Right forelimb (tissue), 1 donor: ENCODE data around the gene TMEM163.
A peak's percentile ranks its signal among the peaks of the same experiment; 100 is the strongest.

Source experiments
- DNase-seq: peaks from one replicate; pipeline ENCODE4 v3.0.0-alpha.2; 2018

TMEM163 gene

GRCh38 chr2:134690629-134691215 lies 28.1 kb downstream of the TMEM163 start:
- DNase-seq, result no peak

DNA sequence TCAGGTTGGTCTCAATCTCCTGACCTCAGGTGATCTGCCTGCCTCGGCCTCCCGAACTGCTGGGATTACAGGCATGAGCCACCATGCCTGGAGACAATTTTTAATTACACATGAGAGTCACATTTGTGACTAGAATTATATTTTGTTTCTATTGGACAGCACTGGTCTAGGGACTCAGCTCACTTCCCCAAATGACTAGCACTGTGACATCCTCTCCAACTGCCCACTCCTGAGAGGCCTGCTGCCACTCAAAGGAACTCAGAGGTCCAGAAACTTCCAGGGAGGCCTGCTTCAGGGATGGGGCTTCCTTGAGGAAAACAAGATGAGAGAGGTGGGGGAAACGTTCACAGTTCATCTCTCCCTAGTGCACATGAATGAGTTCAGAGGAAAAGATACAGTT lies 29.5 kb downstream of the TMEM163 start:
- DNase-seq, result no peak

GRCh38 chr2:134685967-134686366 lies 32.8 kb downstream of the TMEM163 start:
- DNase-seq, result no peak

DNA sequence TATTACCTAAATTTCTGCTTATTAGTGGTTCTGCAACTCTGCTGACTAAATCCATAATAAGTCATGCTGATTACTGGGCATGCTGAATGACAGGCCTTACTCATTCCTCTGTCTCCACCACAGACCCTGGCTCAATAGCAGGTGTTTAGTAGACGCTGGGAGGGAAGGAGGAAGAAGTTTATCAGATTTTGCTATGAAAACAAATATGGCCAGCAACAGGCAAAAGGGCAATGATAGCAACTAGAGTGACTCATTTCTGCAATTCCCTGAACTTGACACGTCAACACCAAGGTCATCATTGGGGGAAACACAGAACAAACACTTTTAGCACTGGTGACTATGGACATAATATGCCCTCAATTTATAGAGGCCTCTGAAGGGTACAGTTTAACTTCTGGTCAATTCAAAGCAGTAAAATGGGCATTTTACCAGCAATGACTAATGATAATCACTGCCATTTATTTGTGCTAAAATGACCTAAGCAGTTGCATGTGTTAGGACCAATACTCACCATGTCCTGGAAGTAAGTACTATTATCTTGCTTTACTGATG lies 35.2 kb downstream of the TMEM163 start:
- DNase-seq, result no peak

DNA sequence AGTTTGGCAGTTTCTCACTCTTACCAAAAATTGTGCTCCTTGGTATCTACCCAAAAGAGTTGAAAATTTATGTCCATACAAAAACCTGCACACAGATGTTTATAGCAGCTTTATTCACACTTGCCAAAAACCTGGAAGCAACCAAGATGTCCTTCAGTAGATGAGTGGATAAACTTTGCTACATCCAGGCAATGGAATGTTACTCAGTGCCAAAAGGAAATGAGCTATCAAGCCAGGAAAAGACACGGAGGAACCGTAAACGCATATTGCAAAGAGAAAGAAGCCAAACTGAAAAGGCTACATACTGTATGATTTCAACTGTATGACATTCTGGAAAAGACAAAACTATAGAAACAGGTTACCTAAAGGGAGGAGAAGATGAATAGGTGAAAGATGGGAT lies 36.1 kb downstream of the TMEM163 start:
- DNase-seq, result no peak

- DNase-seq, result no peak
Observed at GRCh38 chr2:134681201-134681600, 37.6 kb downstream of the TMEM163 start.

DNA sequence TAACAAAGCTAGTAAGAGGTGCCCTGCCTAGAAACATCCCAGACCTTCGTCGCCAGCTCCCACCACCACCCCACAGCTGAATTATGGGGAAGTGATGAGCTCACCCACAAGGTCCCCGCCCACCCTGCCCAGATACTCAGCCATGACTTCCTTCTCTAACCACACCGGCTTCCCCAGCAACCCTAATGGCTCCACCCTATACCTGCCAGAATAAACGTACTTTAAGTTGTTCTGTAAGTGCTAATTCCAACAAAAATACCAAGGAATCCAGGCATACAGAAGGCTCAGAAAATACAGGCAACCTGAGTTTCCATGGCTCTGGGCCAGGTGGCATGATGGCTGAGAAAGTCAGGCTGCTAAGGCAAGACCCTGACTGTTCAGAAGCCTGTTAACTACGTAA lies 39.1 kb downstream of the TMEM163 start:
- no peak for DNase-seq

- DNase-seq, result no peak
Observed at GRCh38 chr2:134679294-134679693, 39.5 kb downstream of the TMEM163 start.

GRCh38 chr2:134677856-134678756 lies 40.7 kb downstream of the TMEM163 start:
- DNase-seq, result peak; percentile 57

DNA sequence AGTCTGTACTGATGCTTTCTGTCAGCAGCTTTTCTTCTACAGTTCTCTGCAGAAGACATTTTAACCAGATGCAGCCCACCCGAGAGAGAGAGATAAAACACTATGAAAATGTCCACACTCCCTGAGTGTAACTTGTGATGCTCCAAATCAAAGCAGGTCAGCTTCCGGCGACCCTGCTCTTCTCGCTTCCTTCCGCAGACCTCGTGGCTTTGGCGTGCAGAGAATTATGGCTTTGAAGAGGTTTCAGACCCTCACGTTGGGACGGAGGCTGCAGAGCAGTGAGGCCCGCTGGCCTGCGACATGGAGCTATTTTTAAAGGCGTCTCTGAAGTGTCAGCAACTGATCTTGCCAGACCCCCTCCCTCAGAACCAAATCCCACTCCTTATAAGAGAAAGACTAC lies 41.8 kb downstream of the TMEM163 start:
- no peak for DNase-seq

GRCh38 chr2:134675314-134675713 lies 43.5 kb downstream of the TMEM163 start:
- no peak for DNase-seq

GRCh38 chr2:134674687-134675086 lies 44.1 kb downstream of the TMEM163 start:
- no peak for DNase-seq

DNA sequence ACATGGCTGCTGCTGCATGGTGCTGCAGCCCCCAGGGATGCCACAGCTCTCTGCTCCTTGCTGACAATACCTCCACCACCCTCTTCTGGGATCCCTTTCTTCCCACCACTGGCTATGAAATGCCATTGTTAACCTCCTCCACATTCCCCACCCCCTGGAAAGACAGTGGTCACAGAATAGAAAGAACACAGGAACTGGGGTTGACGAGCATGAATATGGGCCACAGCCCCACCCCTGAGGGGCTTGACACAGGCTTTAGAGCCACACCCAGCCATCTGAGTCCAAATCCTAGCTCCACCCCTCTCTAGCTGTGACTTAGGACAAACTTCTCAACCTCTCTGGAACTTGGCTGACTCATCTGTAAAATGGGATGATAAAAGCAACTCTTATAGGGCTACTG lies 47.3 kb downstream of the TMEM163 start:
- DNase-seq, result no peak

GRCh38 chr2:134670955-134671354 lies 47.8 kb downstream of the TMEM163 start:
- no peak for DNase-seq

GRCh38 chr2:134669731-134670669 lies 48.8 kb downstream of the TMEM163 start:
- no peak for DNase-seq

GRCh38 chr2:134668821-134669220 lies 50.0 kb downstream of the TMEM163 start:
- no peak for DNase-seq

DNA sequence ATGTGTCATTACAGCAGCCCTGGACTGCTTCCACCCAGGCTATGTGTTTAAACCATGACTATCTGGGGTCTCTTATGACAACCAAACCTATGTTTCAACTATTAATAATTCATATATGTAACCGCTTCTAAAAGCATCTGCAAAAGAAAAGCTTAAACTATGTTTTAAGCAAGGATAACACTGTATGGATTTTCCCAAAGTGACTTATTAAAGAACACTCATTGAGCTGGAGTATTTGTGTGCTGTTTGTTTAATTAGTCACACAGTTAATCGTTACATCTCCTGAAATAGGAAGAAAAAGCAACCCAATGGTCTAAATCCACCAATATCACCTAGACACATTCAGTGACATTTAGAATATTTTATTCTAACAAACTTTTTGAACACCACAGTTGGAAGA lies 51.3 kb downstream of the TMEM163 start:
- DNase-seq, result no peak

- DNase-seq, result no peak
Observed at GRCh38 chr2:134667081-134667480, 51.7 kb downstream of the TMEM163 start.

GRCh38 chr2:134665727-134666506 lies 52.9 kb downstream of the TMEM163 start:
- no peak for DNase-seq

DNA sequence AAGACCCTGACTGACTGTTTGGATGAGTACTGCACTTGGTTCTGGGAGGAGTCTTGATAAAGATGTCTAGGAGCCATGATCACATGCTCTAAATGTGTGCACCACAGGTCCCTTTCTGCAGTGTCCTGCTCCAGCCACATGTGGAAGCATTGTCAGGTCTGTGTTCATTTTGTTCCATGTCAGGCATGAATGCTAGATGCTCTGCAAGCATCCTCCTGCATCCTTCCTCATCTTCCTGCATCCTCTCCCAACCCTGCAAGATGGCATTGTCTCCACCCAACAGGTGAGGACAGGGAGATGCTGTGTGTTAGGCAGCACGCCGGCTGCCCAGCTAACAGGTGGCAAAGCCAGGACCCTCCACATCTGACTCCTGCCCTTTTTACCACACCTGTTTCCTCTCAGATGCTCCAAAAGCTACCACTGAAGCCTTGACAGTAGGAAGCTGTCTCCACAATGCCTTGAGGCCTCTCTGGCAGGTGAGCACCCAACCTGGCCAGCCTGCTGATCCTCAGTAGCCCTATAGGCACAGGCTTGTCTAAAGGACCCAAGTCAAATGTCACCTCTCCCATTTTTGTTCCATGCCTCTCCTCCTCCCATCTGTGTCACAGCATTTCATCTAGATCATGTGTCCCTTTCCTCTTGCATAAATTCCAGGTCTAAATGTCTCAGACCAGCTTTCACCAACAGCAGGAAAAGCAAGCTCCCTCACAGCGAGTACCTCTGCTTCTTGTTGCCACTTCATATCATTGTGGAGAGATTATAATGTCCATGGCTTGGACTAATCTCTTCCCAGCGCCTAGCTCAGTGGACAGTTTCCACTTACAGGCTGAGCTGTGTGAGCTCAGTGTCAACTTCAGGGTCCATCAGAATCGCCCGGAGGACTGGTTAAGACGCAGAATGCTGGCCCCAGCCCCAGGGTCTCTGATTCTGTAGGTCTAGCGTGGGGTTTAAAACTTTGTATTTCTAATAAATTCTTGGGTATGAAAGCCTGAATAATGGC lies 55.0 kb downstream of the TMEM163 start:
- DNase-seq, result no peak

- DNase-seq, result no peak
Observed at GRCh38 chr2:134662751-134663150, 56.0 kb downstream of the TMEM163 start.
